ENCODE measurements around the gene SP8. TPM values are rescaled to one million over a fixed set of nuclear protein-coding genes. Genes with fewer than 3 reads are reported as not detected.

The SP8 gene
- total RNA-seq, 1 donor from 2014 or later = not detected

DNA sequence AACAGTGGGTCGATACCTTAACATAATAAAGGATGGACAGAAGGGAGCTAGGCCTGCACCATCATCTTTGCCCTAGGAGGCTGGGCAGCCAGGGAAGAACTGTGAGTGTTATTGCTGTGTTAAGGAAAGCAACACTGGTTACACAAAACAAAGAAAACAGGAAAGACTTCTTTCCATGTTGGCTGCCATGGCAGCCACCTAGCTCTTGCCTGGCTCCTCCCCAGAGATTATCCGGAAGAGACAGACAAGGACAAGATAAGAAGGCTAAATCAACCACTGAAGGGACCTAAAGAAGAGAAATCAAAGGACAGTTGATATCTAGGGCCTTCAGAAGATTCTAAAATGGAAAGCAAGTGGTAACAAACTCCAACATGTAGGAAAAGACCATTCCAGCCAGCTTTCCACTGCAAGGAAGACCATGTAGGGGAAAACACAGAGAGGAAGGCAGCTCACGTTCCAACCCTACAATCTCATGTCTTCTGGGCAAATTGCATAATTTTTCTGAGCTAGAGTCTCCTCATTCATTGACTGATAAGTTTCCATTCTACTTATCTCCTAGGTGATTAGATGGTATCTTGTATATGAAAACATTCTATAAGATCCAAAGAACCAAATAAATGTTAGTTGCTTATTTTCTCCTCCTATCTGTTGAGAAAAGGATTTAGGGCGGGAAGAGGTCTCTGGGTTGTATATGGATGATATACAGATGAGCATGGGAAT is 51.2 kb downstream of the SP8 start:
- Mint-ChIP-seq H3K27ac (no peak overlapping the region), H3K4me3 (no peak overlapping the region), H3K9me3 (no peaks in the 10 kb centered on the region), H3K27me3 (no peaks in the 10 kb centered on the region), H3K4me1 (no peaks in the 10 kb centered on the region), H3K36me3 (ENCODE audit: low read depth) (no peaks in the 10 kb centered on the region)
- DNase-seq (no peak), ATAC-seq (ENCODE audit: low read depth) (no peak)
- intact Hi-C loops (cut with micrococcal nuclease) = no loop called here
- CTCF ChIA-PET = no interaction called here
- TF ChIP-seq, protein P1, sequence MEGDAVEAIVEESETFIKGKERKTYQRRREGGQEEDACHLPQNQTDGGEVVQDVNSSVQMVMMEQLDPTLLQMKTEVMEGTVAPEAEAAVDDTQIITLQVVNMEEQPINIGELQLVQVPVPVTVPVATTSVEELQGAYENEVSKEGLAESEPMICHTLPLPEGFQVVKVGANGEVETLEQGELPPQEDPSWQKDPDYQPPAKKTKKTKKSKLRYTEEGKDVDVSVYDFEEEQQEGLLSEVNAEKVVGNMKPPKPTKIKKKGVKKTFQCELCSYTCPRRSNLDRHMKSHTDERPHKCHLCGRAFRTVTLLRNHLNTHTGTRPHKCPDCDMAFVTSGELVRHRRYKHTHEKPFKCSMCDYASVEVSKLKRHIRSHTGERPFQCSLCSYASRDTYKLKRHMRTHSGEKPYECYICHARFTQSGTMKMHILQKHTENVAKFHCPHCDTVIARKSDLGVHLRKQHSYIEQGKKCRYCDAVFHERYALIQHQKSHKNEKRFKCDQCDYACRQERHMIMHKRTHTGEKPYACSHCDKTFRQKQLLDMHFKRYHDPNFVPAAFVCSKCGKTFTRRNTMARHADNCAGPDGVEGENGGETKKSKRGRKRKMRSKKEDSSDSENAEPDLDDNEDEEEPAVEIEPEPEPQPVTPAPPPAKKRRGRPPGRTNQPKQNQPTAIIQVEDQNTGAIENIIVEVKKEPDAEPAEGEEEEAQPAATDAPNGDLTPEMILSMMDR (IDR thresholded peaks at IDR 0.05) = no peak
- POLR2A ChIA-PET = interaction anchor here (0.6 kb wide), 1 partner anchor 24 kb away, joined by 3 read pairs; no protein-coding TSS in a partner anchor

Other genes with a start within 250 kb of the SP8 start
- not detected in 2 replicates for gene ABCB5, start 171.2 kb downstream of the SP8 start, total RNA-seq

Measured in activated B cell treated with CpG ODN at 0.5 μM for 24 hours (primary cell).